Upper lobe of right lung (tissue), 1 donor: ENCODE measurements around the gene TBC1D22A. TPM values are rescaled to one million over a fixed set of nuclear protein-coding genes. Genes with fewer than 3 reads are reported as not detected.

Source experiments
- ATAC-seq: fragments of 200-7000 bp; cut with Tn5 transposase; one replicate; pipeline ENCODE4 v1.9.1; 2020; ENCODE audit warnings: mild to moderate bottlenecking, moderate library complexity
- DNase-seq: peaks from one replicate; pipeline ENCODE4 v3.0.0-alpha.2; 2020
- H3K27ac ChIP-seq: fragments of 200-600 bp; one replicate; pipeline ENCODE4 v1.8.0; 2022
- H3K27me3 ChIP-seq: fragments of 200-600 bp; one replicate; pipeline ENCODE4 v1.8.0; 2022; ENCODE audit warnings: mild to moderate bottlenecking
- H3K36me3 ChIP-seq: fragments of 200-600 bp; one replicate; pipeline ENCODE4 v1.8.0; 2022
- H3K4me1 ChIP-seq: fragments of 200-600 bp; one replicate; pipeline ENCODE4 v1.8.0; 2022
- H3K4me3 ChIP-seq: fragments of 200-600 bp; one replicate; pipeline ENCODE4 v1.8.0; 2022; ENCODE audit warnings: mild to moderate bottlenecking
- H3K9me3 ChIP-seq: fragments of 200-600 bp; one replicate; pipeline ENCODE4 v1.8.0; 2022
- intact Hi-C: fragments of 100-400 bp; cut with DNase I; formaldehyde crosslinking; loops from one replicate; pipeline ENCODE4 v1.11.0; 2022
- total RNA-seq: library from RNA; stranded (reverse); fragmentation: NEBNext Ultra II Directional; extraction: Animal tissue kit (Norgen Biotek cat#: 25700); gene quantifications from one replicate; pipeline ENCODE4 v1.2.1, GENCODE V29; 2021
- TF ChIP-seq, protein P1 (sequence below): fragments of 200-600 bp; IDR thresholded peaks from one replicate; pipeline ENCODE4 v1.8.0; 2022; ENCODE audit warnings: antibody characterized with exemption
- donor health status: DM: no; HTN: yes; CAD: no; lungs with severe emphysema.

The TBC1D22A gene
- total RNA-seq, 1 donor from 2014 or later = 31.3 TPM

DNA sequence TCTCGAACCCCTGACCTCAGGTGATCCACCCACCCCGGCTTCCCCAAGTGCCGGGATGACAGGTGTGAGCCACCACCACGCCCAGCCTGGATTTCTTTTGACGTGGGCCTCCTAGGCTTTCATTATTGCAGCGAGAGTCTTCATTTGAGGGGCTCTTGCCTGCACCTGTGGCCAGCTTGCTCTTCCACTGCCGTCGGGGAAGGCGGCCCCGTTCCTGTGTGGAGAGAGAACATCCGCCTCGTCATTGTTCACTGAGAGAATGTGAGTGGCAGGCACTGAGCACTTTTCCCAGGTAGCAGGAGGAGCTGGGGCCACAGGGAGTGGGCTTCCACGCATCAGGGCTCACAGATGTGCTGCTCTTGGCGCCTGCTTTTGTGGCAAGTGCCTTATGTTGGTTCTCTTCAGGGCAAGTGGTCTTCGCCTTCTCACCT, 365.0 kb downstream of the TBC1D22A start:
- H3K4me3 ChIP-seq = no peak overlapping the region
- no peaks in the 10 kb centered on the region for H3K9me3 ChIP-seq
- TF ChIP-seq, protein P1, sequence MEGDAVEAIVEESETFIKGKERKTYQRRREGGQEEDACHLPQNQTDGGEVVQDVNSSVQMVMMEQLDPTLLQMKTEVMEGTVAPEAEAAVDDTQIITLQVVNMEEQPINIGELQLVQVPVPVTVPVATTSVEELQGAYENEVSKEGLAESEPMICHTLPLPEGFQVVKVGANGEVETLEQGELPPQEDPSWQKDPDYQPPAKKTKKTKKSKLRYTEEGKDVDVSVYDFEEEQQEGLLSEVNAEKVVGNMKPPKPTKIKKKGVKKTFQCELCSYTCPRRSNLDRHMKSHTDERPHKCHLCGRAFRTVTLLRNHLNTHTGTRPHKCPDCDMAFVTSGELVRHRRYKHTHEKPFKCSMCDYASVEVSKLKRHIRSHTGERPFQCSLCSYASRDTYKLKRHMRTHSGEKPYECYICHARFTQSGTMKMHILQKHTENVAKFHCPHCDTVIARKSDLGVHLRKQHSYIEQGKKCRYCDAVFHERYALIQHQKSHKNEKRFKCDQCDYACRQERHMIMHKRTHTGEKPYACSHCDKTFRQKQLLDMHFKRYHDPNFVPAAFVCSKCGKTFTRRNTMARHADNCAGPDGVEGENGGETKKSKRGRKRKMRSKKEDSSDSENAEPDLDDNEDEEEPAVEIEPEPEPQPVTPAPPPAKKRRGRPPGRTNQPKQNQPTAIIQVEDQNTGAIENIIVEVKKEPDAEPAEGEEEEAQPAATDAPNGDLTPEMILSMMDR = no peak
- H3K27me3 ChIP-seq = no peaks in the 10 kb centered on the region
- no peaks in the 10 kb centered on the region for H3K36me3 ChIP-seq
- no peak overlapping the region for H3K27ac ChIP-seq
- DNase-seq = peak; percentile 38
- intact Hi-C loops = no loop called here
- no peaks in the 10 kb centered on the region for H3K4me1 ChIP-seq
- ATAC-seq = no peak

- intact Hi-C loops = no loop called here
- no peak for ATAC-seq
- Histone ChIP-seq H3K4me1 (no peaks in the 10 kb centered on the region), H3K27ac (no peak overlapping the region), H3K36me3 (no peaks in the 10 kb centered on the region), H3K27me3 (no peaks in the 10 kb centered on the region), H3K4me3 (no peak overlapping the region), H3K9me3 (no peaks in the 10 kb centered on the region)
- peak; percentile 15 for DNase-seq
- TF ChIP-seq, protein P1 = no peak
Measured at GRCh38 chr22:47128216-47128615, 365.8 kb downstream of the TBC1D22A start.

GRCh38 chr22:47128622-47129215, 366.3 kb downstream of the TBC1D22A start:
- Histone ChIP-seq H3K9me3 (no peaks in the 10 kb centered on the region), H3K27ac (no peak overlapping the region), H3K36me3 (no peaks in the 10 kb centered on the region), H3K4me3 (no peak overlapping the region), H3K27me3 (no peaks in the 10 kb centered on the region), H3K4me1 (no peaks in the 10 kb centered on the region)
- intact Hi-C loops = no loop called here
- ATAC-seq = no peak
- TF ChIP-seq, protein P1 = no peak
- peak; percentile 25 for DNase-seq

GRCh38 chr22:47129902-47130635, 367.6 kb downstream of the TBC1D22A start:
- Histone ChIP-seq H3K4me1 (no peaks in the 10 kb centered on the region), H3K4me3 (no peak overlapping the region), H3K9me3 (no peaks in the 10 kb centered on the region), H3K36me3 (no peaks in the 10 kb centered on the region), H3K27me3 (no peaks in the 10 kb centered on the region), H3K27ac (no peak overlapping the region)
- peak; percentile 61 for ATAC-seq
- intact Hi-C loops = no loop called here
- peak; percentile 64 for DNase-seq
- TF ChIP-seq, protein P1 = no peak

DNA sequence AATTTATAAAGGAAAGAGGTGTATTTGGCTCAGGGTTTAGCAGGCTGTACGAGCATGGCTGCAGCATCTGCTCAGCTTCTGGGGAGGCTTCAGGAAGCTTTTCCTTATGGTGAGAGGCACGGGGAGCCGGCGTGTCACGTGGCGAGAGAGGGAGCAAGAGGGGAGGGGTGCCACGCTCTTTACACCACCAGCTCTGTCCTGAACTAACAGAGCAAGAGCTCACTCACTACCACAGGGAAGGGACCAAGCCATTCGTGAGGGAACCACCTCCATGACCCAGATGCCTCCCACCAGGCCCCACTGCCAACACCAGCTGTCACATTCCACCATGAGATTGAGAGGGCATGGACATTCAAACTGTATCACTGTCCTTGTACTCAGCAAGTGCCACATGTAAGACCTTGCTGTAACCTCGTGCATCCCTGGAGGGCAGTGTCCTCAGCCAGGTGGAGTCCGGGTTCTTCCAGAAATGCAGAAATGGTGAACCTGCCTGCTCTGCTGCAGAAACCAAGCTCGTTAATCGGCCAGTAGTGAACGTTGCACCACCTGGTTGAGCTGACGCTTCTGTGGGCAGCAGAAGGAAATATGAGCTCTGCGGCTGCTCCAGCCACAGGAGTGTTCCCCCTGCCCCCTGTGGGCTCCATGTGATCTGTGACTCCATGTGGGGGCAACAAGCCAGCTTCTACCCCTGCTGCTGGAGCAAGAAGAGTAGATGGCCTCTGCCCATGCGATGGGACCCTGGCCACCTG, 368.6 kb downstream of the TBC1D22A start:
- no peak for ATAC-seq
- TF ChIP-seq, protein P1 = no peak
- no peaks in the 10 kb centered on the region for H3K9me3 ChIP-seq
- no peaks in the 10 kb centered on the region for H3K4me1 ChIP-seq
- DNase-seq = peak; percentile 13
- H3K36me3 ChIP-seq = no peaks in the 10 kb centered on the region
- H3K27me3 ChIP-seq = no peaks in the 10 kb centered on the region
- intact Hi-C loops = no loop called here
- no peak overlapping the region for H3K27ac ChIP-seq
- no peak overlapping the region for H3K4me3 ChIP-seq
